ENCODE measurements around the gene CDH5. TPM values are rescaled to one million over a fixed set of nuclear protein-coding genes. Genes with fewer than 3 reads are reported as not detected.
"Not testable (repeated sequence)": the region's sequence is repeated elsewhere in the genome, so short reads cannot be mapped to it uniquely, and the experiment has no call there.

The CDH5 gene
- total RNA-seq, 2 experiments from 2014 or later, result not detected

DNA sequence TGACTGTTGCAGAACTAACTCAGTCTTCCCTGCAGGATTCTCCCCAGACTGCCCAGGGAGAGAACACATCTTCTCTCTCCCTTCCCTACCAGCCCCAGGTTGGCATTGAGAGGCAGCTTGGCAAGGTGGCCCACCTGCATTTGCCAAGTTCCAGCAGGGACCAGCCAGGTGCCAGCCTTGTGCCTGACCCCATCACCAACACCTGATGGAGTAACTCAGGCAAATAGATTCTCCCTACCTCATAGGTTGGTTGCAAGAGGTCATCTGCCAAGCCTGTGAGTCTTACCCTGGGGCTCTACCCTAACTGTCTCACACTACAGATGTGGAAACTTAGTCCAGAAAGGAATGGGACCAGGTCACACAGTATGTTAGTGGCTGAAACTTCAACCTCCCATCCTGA is 81.0 kb downstream of the CDH5 start:
- intact Hi-C loops (cut with micrococcal nuclease; ENCODE audit: unreplicated experiment), result no loop called here
- no peak overlapping the region for H3K27ac ChIP-seq (ENCODE audit: low read depth, low read length, poor library complexity, severe bottlenecking)
- no peaks in the 10 kb centered on the region for H3K79me2 ChIP-seq (ENCODE audit: insufficient read depth, low read depth, low read length)
- H3K4me1 ChIP-seq (ENCODE audit: insufficient read depth, low read length, poor library complexity, severe bottlenecking), result no peaks in the 10 kb centered on the region
- no peaks in the 10 kb centered on the region for H4K20me1 ChIP-seq (ENCODE audit: insufficient read depth, low read length)
- no peak overlapping the region for H2AFZ ChIP-seq (ENCODE audit: low read length)
- no peaks in the 10 kb centered on the region for H3K9me2 ChIP-seq (ENCODE audit: insufficient read depth, low read length)
- DNase-seq (ENCODE audit: low spot score), result no peak
- POLR2A ChIA-PET, result interaction anchor here (1.6 kb wide), 1 partner anchor 8 kb away, joined by 6 read pairs; no protein-coding TSS in a partner anchor
- H3K36me3 ChIP-seq (ENCODE audit: insufficient read depth, low read length), result no peaks in the 10 kb centered on the region
- TF ChIP-seq, protein P1, sequence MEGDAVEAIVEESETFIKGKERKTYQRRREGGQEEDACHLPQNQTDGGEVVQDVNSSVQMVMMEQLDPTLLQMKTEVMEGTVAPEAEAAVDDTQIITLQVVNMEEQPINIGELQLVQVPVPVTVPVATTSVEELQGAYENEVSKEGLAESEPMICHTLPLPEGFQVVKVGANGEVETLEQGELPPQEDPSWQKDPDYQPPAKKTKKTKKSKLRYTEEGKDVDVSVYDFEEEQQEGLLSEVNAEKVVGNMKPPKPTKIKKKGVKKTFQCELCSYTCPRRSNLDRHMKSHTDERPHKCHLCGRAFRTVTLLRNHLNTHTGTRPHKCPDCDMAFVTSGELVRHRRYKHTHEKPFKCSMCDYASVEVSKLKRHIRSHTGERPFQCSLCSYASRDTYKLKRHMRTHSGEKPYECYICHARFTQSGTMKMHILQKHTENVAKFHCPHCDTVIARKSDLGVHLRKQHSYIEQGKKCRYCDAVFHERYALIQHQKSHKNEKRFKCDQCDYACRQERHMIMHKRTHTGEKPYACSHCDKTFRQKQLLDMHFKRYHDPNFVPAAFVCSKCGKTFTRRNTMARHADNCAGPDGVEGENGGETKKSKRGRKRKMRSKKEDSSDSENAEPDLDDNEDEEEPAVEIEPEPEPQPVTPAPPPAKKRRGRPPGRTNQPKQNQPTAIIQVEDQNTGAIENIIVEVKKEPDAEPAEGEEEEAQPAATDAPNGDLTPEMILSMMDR (conservative IDR thresholded peaks at IDR 0.05; ENCODE audit: low read length), result no peak
- no peak for TF ChIP-seq EZH2phosphoT487 (IDR thresholded peaks at IDR 0.05; ENCODE audit: borderline replicate concordance, low read depth, low read length)
- H3K4me2 ChIP-seq (ENCODE audit: low read length), result no peak overlapping the region
- no peak overlapping the region for H3K4me3 ChIP-seq (ENCODE audit: low read depth, low read length, poor library complexity, severe bottlenecking)
- CTCF ChIA-PET (ENCODE audit: unreplicated experiment), result no interaction called here
- H3K9me3 ChIP-seq (ENCODE audit: low read length), result no peaks in the 10 kb centered on the region
- BruUV-seq (replicated peaks), result no TSS peak

DNA sequence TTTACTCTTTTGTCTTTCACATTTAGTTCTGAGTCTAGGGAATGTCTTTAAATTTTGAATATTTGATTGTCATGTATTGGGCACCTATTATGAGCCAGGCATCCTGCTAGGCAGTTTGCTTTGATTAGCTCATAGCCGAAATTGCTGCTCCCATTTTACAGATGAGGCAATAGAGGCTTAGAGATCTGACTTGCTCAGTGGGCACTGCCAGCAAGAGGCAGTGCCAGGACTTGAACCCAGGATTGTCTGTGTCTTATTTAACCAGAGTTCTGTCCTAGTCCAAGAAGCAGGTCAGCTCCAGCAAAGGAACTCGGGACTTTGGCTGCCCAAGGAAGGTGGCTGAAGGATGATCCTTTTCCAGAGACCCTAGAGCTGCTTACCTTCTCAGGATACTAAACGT is 85.1 kb downstream of the CDH5 start:
- ChIA-PET CTCF (ENCODE audit: unreplicated experiment) (no interaction called here), POLR2A (interaction anchor here (0.6 kb wide), 1 partner anchor 15 kb away, joined by 3 read pairs; no protein-coding TSS in a partner anchor)
- intact Hi-C loops (cut with micrococcal nuclease; ENCODE audit: unreplicated experiment), result no loop called here
- no peaks in the 10 kb centered on the region for H3K79me2 ChIP-seq (ENCODE audit: insufficient read depth, low read depth, low read length)
- no peak overlapping the region for H3K27ac ChIP-seq (ENCODE audit: low read depth, low read length, poor library complexity, severe bottlenecking)
- no peaks in the 10 kb centered on the region for H3K9me2 ChIP-seq (ENCODE audit: insufficient read depth, low read length)
- H2AFZ ChIP-seq (ENCODE audit: low read length), result no peak overlapping the region
- TF ChIP-seq EZH2phosphoT487 (IDR thresholded peaks at IDR 0.05; ENCODE audit: borderline replicate concordance, low read depth, low read length), result no peak
- TF ChIP-seq, protein P1 (conservative IDR thresholded peaks at IDR 0.05; ENCODE audit: low read length), result no peak
- no peaks in the 10 kb centered on the region for H3K9me3 ChIP-seq (ENCODE audit: low read length)
- no peak for DNase-seq (ENCODE audit: low spot score)
- no TSS peak for BruUV-seq (replicated peaks)
- H3K4me2 ChIP-seq (ENCODE audit: low read length), result no peak overlapping the region
- H3K36me3 ChIP-seq (ENCODE audit: insufficient read depth, low read length), result no peaks in the 10 kb centered on the region
- H3K4me3 ChIP-seq (ENCODE audit: low read depth, low read length, poor library complexity, severe bottlenecking), result no peak overlapping the region
- H4K20me1 ChIP-seq (ENCODE audit: insufficient read depth, low read length), result no peaks in the 10 kb centered on the region
- no peaks in the 10 kb centered on the region for H3K4me1 ChIP-seq (ENCODE audit: insufficient read depth, low read length, poor library complexity, severe bottlenecking)

DNA sequence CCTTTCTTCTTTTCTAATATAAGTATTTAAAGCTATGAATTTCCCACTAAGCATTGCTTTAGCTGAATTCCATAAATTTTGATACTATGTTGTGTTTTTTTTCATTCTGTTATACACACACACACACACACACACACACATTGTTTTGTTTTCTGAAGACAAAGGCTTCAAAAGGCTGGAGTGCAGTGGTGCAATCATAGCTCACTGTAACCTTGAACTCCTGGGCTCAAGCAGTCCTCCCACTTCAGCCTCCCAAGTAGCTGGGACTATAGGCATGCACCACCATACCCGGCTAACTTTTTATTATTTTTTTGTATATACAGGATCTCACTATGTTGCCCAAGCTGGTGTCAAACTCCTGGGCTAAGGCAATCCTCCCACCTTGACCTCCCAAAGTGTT is 86.7 kb downstream of the CDH5 start:
- H3K9me2 ChIP-seq (ENCODE audit: insufficient read depth, low read length); H3K79me2 ChIP-seq (ENCODE audit: insufficient read depth, low read depth, low read length); H3K36me3 ChIP-seq (ENCODE audit: insufficient read depth, low read length); BruUV-seq (replicated peaks); H3K4me1 ChIP-seq (ENCODE audit: insufficient read depth, low read length, poor library complexity, severe bottlenecking); H4K20me1 ChIP-seq (ENCODE audit: insufficient read depth, low read length); intact Hi-C loops (cut with micrococcal nuclease; ENCODE audit: unreplicated experiment); CTCF ChIA-PET (ENCODE audit: unreplicated experiment); H3K9me3 ChIP-seq (ENCODE audit: low read length); H3K4me3 ChIP-seq (ENCODE audit: low read depth, low read length, poor library complexity, severe bottlenecking); H3K27ac ChIP-seq (ENCODE audit: low read depth, low read length, poor library complexity, severe bottlenecking); H2AFZ ChIP-seq (ENCODE audit: low read length); H3K4me2 ChIP-seq (ENCODE audit: low read length); DNase-seq (ENCODE audit: low spot score): not testable (repeated sequence)
- POLR2A ChIA-PET, result interaction anchor here (0.7 kb wide), 1 partner anchor 22 kb away, joined by 3 read pairs; no protein-coding TSS in a partner anchor

Other genes with a start within 250 kb of the CDH5 start
- gene BEAN1, start 60.6 kb downstream of the CDH5 start, total RNA-seq (2014; rRNA removed; shearing (Covaris generic)), result not detected in 2 replicates
- gene BEAN1, start 60.6 kb downstream of the CDH5 start, total RNA-seq (2022), result 0.13 TPM in 1 of 2 replicates, not detected in the other
- 0.06 and 0.08 TPM in 2 replicates for gene TK2, start 183.4 kb downstream of the CDH5 start, total RNA-seq (2014; rRNA removed; shearing (Covaris generic))
- gene TK2, start 183.4 kb downstream of the CDH5 start, total RNA-seq (2022), result 1.9 and 2.4 TPM in 2 replicates
- 56.6 and 58.3 TPM in 2 replicates for gene CKLF, start 185.9 kb downstream of the CDH5 start, total RNA-seq (2014; rRNA removed; shearing (Covaris generic))
- gene CKLF, start 185.9 kb downstream of the CDH5 start, total RNA-seq (2022), result 98.7 and 109 TPM in 2 replicates
- gene CMTM1, start 199.7 kb downstream of the CDH5 start, total RNA-seq (2014; rRNA removed; shearing (Covaris generic)), result 3.8 and 8.5 TPM in 2 replicates
- 10.6 and 10.7 TPM in 2 replicates for gene CMTM1, start 199.7 kb downstream of the CDH5 start, total RNA-seq (2022)
- 0.19 TPM in 1 of 2 replicates, not detected in the other for gene CMTM2, start 212.8 kb downstream of the CDH5 start, total RNA-seq (2014; rRNA removed; shearing (Covaris generic))
- gene CMTM2, start 212.8 kb downstream of the CDH5 start, total RNA-seq (2022), result 0.91 TPM in 1 of 2 replicates, not detected in the other
- gene CMTM3, start 238.0 kb downstream of the CDH5 start, total RNA-seq (2014; rRNA removed; shearing (Covaris generic)), result 5.0 and 5.3 TPM in 2 replicates
- gene CMTM3, start 238.0 kb downstream of the CDH5 start, total RNA-seq (2022), result 27.5 and 30.4 TPM in 2 replicates